ENCODE measurements around the gene PRMT7.

Gene PRMT7

DNA sequence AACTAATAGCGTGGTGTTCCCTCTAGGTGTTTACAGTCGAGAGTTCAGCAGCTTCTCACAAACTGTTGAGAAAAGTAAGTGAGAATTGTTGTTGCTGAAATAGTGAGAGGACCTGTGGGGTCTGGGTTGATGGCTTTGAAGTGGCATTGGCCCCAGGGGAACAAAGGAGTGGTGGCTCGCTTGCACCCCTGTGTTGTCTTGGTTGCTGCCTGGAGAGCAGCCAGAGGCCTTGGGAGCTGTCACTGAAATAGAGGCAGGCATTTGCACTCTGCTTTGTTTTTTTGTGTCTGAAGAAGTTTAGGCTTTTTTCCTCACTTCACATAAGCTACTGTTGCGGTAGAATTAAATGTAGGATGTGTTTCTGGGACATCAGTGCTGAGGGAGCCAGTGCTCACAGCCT, 36.8 kb downstream of the PRMT7 start:
- DNase-seq (ENCODE audit: low read depth in 2 of 2), result no peak

DNA sequence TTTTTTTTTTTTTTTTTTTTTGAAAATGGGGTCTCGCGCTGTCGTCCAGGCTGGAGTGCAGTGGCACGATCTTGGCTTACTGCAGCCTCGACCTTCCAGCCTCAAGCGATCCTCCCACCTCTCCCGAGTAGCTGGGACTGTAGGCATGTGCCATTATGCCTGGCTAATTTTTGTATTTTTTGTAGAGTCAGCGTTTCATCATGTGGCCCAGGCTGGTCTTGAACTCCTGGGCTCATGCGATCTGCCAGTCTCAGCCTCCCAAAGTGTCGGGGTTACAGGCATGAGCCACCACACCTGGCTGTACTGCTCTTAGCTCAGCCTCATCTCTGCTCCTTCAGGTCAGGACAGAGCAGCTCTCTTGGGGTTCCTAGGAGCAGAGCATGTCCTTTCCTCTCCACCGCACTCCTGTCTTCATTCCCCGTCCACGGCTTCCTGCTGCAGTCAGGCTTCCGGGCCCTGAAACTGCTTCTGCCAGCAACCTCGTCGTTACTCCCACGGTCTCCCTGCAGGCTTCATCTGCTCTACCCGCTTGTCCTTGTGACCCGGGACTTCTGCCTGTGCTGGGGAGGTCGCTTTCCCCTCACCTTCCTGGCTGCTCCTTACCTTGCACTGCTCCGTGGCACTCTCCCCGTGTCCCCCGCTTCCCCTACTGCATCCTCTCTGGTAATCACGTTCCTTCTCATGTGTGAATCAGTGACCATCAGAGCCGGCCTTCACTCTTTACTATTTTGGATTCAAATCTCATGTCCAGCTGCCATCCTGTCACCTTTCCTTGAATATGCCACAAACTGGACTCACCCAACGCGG, 38.0 kb downstream of the PRMT7 start:
- no peak for DNase-seq (ENCODE audit: low read depth in 2 of 2)

DNA sequence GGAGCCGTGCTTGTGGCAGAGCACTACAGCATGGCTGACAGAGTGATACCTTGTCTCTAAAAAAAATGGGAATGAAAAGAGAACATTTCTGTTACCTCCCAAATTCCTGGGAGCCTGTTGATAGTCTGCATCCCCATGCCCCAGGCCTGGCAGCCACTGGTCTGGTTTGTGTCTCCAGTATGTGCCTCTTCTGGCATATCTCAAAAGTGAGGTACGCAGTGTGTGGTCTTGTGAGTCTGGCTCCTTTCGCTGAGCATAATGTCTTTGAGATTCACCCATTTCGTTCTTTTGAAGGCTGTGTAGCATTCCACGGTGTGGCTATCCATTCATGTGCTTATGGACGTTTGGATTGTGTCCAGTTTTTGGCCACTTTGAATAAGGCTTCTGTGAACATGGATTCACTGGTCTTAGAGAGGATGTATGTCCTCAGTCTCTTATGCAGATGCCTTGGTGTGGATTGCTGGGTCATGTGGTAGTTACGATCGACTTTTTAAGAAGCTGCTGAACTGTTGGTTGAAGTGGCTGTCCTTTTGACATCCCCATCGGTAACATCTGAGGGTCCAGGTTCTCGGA, 39.1 kb downstream of the PRMT7 start:
- DNase-seq (ENCODE audit: low read depth in 2 of 2), result no peak

DNA sequence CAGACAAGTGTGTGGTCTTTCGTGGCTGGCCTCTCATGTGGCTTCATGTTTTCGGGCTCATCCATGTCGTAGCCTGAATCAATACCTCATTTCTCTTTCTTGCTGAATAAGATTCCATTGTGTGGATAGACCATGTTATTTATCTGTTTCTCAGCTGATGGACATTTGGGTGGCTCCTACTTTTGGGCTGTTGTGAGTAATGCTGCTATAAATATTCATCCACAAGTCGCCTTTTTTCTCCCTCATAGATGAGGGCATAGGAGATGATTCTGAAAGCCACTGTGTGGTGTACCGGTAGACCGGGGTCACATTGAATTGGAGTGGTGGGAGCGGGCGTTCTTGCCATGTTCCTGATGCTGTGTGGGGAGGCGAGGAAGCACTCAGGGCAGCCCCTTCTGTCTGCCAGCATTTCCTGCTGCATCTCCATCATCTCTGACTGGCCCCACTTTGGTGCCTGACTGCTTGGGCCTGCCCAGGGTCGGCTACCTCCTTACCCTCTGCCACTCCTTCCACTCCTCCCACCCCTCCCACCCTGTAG, 40.1 kb downstream of the PRMT7 start:
- no peak for DNase-seq (ENCODE audit: low read depth in 2 of 2)

DNA sequence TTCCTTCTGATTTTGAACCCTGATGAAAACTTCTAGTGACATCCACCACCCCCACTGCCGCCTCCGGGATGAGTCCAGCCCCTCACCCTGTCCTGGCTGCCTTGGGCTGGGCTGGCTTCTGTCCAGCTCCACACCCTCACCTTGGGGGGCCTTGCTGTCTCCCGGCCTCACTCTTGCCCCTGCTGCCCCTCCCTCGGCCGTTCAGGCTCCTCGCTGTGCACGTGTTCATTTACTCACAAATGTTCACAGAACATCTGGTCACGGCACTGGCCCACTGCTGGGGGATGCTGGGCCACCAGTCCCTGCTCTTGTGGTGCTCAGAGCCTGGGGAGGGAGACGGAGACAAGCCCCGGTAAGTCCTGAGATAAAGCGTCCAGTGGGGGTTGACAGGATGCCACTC, 40.6 kb downstream of the PRMT7 start:
- no peak for DNase-seq (ENCODE audit: low read depth in 2 of 2)

DNA sequence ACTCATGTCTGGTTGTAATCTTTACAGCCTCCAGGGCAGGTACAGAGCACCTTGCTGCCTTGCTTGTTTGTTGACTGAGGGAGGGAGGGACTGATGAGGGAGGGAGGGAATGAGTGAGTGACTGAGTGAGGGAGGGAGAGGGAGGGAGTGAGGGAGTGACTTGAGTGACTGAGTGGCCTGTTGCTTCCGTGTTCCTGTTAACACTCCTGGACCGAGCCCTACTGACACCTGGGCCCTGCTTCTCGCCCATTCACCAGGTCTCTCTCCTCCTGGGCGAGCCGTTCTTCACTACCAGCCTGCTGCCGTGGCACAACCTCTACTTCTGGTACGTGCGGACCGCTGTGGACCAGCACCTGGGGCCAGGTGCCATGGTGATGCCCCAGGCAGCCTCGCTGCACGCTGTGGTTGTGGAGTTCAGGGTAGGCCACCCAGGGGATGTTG, 41.2 kb downstream of the PRMT7 start:
- DNase-seq (ENCODE audit: low read depth in 2 of 2), result no peak

DNA sequence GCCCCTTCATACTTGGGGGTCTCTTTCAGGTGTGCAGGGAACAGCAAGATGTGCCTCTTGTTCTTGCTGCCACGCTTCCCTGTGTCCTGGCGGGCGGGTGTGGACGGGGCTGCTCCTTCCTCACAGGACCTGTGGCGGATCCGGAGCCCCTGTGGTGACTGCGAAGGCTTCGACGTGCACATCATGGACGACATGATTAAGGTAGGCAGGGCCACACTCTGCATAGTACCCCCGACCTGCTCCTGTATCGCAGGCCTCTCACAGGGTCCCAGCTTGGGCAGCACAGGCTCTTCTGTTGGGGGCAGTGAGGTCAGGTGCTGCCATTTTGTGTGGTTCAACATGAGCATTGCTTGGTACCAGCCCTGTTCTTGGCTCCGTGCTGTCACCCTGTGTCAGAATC, 42.5 kb downstream of the PRMT7 start:
- DNase-seq (ENCODE audit: low read depth in 2 of 2), result no peak

DNA sequence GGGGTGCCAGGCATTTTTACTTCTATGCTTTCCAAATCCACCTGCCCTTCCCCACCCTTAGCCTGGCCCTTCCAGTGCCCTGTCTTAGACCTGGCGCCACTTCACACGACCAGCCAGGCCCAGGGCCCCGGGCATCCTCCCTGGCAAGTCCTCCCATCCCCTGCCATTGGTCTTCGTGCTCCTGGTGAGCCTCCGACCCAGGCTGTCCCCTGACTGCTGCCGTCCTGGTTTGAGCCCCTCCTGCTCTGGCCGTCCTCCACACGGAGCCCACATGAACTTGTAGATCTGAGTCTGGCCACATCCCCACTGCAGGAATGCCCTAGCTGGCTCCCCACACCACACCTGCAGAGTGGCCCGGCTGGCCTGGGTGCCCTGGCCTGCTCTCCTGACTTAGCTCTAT, 44.0 kb downstream of the PRMT7 start:
- no peak for DNase-seq (ENCODE audit: low read depth in 2 of 2)

DNA sequence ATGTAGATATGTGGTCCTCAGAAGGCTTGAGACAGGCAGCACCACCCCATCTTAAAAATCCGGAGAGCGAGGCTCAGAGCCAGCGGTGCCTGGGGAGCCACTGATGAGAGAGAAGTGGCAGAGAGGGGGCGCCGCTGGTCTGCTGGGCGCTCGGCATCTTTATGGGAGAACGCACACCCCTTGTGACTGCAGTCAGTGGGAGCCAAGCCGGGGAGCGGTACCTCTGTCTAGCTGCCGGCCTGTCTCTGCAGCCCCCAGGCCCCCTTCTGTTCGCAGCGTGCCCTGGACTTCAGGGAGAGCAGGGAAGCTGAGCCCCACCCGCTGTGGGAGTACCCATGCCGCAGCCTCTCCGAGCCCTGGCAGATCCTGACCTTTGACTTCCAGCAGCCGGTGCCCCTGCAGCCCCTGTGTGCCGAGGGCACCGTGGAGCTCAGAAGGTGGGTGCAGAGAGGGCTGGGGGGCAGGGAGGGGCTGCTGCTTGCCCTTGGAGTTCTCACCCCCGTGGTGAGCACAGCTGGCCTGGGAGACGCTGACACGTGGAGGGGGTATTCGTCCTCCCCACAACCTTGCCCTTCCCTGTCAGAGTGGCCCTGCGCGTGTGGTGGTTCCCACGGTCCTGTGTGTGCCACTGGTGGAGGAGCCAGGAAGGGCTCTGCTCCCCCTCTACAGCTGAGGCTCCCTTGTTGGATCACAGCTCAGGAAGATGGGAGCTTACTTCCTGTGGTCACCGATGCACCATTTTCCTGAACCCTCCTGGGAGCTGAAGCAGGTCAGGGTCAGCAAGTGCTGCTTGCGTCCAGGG, 44.8 kb downstream of the PRMT7 start:
- no peak for DNase-seq (ENCODE audit: low read depth in 2 of 2)

DNA sequence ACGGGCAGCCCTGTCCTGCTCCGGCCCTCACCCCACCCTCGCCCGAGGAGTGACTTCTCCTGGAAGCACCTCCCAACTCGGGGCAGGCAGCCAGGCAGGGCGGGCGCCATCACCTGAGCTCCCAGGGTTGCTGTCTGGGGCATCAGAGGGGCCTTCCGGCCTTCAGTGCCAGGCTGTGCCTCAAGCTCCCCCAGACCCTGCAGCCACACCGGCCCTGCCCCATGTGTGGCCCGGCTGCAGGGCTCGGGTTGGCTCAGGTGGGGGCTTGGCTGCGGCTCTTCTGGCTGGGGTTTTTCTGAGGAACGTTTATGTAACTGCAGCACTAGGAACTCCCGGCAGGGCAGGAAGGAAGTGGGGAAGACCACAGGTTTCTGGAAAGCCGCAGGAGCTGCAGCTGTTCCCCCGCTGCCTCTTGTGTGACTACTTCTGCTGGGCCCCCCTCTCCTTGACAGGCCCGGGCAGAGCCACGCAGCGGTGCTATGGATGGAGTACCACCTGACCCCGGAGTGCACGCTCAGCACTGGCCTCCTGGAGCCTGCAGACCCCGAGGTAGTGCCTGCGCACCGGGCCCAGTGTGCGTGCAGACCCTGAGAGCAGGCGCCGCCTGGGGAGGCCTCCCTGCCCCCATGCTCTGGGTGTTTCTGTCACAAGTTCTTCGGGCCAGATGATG, 45.6 kb downstream of the PRMT7 start:
- peak in 1 of 2 donors; percentile 49 for DNase-seq (ENCODE audit: low read depth in 2 of 2)

DNA sequence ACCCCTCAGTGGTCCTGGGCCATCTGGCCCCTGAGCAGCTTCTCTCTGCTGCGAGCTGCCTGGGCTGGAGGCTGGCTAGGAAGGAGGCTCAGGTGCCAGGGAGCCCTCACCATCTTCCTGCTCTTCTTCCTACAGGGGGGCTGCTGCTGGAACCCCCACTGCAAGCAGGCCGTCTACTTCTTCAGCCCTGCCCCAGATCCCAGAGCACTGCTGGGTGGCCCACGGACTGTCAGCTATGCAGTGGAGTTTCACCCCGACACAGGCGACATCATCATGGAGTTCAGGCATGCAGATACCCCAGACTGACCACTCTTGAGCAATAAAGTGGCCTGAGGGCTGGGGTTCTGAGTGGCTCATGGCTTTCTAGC, 46.1 kb downstream of the PRMT7 start:
- no peak for DNase-seq (ENCODE audit: low read depth in 2 of 2)

DNA sequence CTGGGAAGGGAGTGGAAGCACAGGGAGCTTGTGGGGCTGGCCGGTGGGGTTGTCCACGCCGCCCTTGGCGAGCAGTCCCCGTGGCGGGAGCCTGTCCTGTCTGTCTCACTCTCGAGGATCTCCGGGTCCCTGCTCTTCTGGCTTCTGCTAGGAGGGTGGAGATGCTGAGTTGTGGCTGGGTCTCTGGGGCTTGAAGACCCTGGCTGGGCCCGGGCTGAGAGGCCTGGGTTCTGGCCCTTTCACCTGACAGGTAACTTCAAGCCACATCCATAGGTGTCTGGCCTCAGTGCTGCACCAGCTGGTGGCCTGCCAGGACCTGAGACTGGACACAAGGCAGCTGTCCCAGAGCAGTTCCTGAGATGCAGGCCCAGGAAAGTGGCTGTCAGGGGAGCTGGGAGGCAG, 46.7 kb downstream of the PRMT7 start:
- DNase-seq (ENCODE audit: low read depth in 2 of 2), result no peak

DNA sequence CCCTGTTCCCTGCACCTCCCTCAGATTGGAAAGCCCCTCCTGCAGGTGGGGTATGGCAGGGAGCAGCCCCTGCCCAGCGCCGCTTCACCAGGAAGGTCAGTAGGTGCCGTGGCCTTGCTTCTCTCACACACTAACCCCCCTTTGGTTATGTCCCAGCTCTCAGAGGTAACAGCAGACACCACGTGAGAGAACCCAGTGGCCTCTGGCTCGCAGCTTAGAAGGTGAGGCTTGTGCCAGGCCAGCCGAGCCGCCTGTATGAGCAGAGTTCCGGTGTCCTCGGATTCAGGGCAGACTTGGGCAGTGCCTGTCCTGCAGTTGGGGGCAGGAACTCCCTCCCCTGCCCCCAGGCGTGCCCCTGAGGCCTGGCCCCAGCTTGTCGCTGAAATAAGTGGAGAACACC, 47.1 kb downstream of the PRMT7 start:
- no peak for DNase-seq (ENCODE audit: low read depth in 2 of 2)

DNA sequence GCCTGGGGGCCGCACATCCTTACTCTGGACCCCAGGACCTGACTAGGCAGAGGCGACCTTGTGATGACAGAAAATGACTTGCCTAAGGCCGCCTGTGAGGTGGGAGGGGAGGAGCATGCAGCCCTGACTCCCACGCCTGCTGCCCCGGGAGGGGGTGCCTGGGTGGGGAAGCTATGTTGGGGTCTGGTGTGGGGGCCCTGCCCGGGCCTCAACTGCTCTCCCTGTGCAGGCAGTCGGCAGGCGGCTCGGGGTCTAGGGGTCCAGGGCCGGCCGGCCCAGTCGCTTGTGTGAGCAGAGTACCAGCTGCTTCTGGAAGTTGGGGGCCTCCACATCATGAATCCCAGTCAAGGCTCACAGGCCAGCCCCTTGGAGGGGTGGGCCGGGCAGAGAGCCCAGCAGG, 48.1 kb downstream of the PRMT7 start:
- DNase-seq (ENCODE audit: low read depth in 2 of 2), result no peak

DNA sequence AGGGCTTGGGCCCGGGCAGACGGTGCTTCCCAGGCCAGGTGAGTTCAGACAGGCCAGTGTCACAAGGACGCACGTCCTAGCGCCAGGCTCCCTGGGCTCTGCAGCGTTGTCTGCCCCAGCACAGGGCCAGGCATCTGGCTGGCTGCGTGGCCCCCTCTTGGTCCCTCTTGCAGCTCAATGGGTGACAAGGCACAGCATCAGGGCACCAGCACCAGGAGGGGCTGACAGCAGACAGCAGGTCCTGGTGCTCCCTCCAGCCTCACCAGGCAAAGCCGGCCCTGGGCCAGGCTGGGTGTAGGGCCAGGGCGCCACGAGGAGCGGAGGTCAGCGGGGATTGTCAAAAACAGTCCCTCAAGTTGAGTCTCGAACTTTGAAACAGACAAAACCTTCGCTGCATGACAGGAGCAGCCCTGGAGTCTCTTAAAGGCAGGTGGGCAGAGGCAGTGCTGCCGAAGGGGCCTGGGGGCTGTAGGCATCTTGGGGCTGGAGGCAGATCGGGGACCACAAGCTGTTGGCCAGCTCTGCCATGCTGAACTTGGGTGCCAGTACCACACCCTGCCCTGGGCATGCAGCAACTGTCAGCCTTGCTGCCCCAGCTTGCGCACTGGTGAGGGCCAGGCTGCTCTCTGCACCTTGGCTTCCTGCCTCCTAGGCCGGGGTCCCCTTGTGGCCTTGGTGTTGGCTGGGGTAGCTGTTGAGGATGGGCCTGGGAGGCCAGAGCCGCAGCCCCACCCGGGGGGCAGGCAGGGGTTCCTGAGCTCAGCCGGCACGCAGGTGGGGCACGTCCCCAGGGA, 48.8 kb downstream of the PRMT7 start:
- DNase-seq (ENCODE audit: low read depth in 2 of 2), result no peak

DNA sequence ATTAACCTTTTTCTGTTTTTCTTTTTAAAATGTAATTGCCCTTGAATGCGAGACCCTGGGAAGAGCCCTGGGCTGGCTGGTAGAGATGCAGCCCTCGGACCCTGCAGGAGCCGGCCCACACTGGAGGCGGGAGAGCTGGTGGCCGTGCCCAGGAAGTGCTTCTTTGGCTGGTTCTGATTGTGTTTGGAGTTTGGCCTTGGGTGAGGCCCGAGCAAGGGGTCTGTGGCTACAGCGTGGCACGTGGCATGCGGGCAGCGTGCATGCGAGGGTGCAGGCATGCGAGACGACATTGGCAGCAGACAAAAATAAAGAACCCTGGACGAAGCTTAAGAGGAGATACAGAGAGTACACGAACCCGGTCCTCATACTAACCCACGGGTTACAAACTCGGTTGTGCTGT, 49.7 kb downstream of the PRMT7 start:
- DNase-seq (ENCODE audit: low read depth in 2 of 2), result no peak

DNA sequence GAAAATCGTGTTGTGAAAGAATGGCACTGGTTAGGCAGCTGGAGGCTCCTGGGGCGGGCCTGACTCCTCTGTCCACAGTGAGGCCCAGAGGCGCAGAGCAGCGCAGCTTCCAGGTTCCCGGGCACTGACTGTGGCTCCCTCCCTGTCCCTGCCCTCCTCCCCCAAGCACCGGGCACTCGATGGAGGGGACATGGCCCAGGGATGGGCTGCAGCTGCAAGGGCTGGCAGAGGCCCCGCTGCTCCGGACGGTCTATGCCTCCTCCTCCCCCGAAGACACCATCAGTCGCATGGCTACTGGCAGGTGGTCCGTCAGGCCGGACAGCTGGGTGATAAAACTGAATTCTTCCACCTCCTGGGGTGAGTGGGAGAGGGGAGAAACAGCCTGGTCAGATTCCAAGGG, 50.1 kb downstream of the PRMT7 start:
- DNase-seq (ENCODE audit: low read depth in 2 of 2), result no peak

DNA sequence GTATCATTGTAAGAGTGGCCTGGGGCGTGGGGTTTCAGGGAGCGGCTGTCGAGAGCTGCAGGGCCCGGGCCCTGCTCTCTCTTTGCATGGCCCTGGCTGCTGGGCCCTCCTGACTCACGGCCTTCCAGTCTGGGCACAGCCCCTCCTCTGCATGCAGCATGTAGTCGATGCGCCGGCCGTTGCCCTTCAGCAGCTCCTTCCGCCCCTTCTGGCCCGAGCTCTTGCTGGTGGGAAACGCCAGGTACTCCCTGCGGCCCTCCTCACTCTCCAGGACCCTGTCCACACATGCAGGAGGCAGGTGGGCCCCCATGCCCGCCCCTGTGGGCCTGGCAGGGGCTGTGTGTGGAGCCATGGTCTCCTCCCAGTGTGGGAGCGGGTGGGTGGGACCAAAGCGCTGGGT, 50.7 kb downstream of the PRMT7 start:
- no peak for DNase-seq (ENCODE audit: low read depth in 2 of 2)

DNA sequence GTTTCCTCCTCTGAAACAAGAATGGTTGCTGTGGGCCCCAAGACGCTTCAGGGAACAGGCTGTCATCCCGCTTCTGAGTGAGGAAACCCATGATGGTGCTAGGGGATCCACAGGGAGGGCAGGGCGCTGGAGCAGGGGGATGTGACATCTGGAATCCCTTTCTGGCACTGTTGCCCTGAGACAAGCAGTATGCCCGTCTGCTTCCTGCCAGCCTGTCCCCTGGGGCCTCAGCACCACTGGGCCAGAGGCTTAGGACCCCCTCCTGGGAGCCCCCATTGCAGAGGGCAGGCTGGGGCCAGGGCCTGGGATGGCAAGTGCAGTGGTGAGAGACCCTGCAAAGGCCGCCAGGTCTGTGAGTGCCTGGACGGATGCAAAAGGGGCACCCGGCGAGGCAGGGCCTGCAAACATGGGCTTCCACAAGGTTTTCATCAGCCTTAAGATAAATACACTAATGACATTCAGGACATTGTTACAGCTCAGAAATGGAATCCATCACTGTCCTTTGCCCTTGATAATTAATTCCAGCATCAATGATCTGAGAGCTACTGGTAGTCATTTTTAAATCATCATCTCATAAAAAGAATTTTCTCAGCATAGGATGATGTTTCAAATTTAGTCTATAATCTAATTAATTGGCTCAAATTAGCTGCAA, 51.6 kb downstream of the PRMT7 start:
- no peak for DNase-seq (ENCODE audit: low read depth in 2 of 2)

DNA sequence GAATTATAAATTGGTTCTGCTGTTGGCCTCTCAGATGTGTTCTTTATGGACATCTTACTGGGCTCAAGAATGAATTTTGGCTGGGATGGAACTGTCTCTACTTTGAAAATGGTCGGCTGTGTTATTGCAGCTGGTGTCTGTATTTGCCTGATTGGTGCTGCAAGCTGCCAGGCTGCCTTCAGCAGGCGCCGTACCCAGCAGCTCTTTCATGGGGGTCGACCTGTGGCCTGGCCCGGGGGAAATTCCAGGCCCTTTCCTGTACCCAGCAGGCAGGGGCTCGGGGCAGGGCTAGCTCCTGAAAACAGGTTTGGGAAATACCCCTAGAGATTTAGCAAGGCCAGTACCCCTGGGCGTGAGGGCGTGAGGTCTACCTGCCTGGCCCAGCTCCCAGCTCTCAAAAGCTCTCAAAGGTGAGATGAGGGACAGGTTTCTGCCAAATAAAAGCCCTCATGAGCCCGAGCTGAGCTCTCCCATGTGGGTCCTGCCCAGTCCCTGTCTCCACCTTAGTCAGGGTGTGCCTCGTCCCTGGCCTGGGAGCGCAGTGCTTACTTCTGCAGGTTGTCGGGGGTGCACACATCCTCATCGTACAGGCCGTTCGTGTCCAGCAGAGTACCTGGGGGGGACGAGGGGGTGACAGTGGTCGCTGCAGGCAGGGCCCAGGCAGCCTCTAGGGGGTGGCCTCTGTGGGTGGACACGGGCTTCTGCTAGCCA, 52.3 kb downstream of the PRMT7 start:
- DNase-seq (ENCODE audit: low read depth in 2 of 2), result no peak

Measured in stimulated activated CD4-positive, alpha-beta T cell treated with anti-CD3 and anti-CD28 coated beads, Interleukin-4, amount 100 ng/mL, for 48 hours (primary cell).